HG03575 (cell line): Measurements from ENCODE around the gene CIDEC.
"Not testable (repeated sequence)": the region's sequence is repeated elsewhere in the genome, so short reads cannot be mapped to it uniquely, and the experiment has no call there.

Source experiments
- ATAC-seq: cut with Tn5 transposase; IDR thresholded peaks from one replicate; pipeline ENCODE4 v1.9.1; 2021; ENCODE audit not compliant: unreplicated experiment, insufficient number of reproducible peaks, low FRiP score; ENCODE audit errors: extremely low read depth

CIDEC gene

GRCh38 chr3:9902372-9903237 is 22.6 kb upstream of the CIDEC start, which contains the start of gene IL17RE:
Gene IL17RE (plus strand): TSS chr3:9902848. CDS start chr3:9902933, 85 bp downstream.
- no peak for ATAC-seq

- no peak for ATAC-seq
These were observed 21.9 kb upstream of the CIDEC start for GRCh38 chr3:9901967-9902366.

GRCh38 chr3:9900965-9901415 is 20.9 kb upstream of the CIDEC start:
- ATAC-seq: not testable (repeated sequence)

GRCh38 chr3:9899289-9899791 is 19.3 kb upstream of the CIDEC start:
- ATAC-seq: no peak

- ATAC-seq: no peak
These were observed 18.6 kb upstream of the CIDEC start for GRCh38 chr3:9898467-9899241.

GRCh38 chr3:9897408-9898372 is 17.6 kb upstream of the CIDEC start:
- ATAC-seq: no peak

- ATAC-seq: not testable (repeated sequence)
These were observed 16.8 kb upstream of the CIDEC start for GRCh38 chr3:9896755-9897407.

- not testable (repeated sequence) for ATAC-seq
These were observed 15.7 kb upstream of the CIDEC start for GRCh38 chr3:9895715-9896114.

- no peak for ATAC-seq
These were observed 13.7 kb upstream of the CIDEC start for GRCh38 chr3:9893739-9894138.

- no peak for ATAC-seq
These were observed 11.1 kb upstream of the CIDEC start for GRCh38 chr3:9891072-9891622.

- ATAC-seq: no peak
These were observed 10.4 kb upstream of the CIDEC start, which contains the start of gene JAGN1 for GRCh38 chr3:9890249-9891071. Gene JAGN1 (plus strand): TSS chr3:9890610. CDS start chr3:9890723, 113 bp downstream.

GRCh38 chr3:9889405-9889804 is 9.4 kb upstream of the CIDEC start:
- ATAC-seq: no peak

GRCh38 chr3:9888540-9888939 is 8.5 kb upstream of the CIDEC start:
- no peak for ATAC-seq

- ATAC-seq: no peak
These were observed 7.4 kb upstream of the CIDEC start for GRCh38 chr3:9887480-9887879.

- ATAC-seq: no peak
These were observed 6.3 kb upstream of the CIDEC start for GRCh38 chr3:9886328-9886727.

- no peak for ATAC-seq
These were observed 4.6 kb upstream of the CIDEC start for GRCh38 chr3:9884555-9885165.
